GM19324 (cell line): Measurements from ENCODE around the gene LMO7.
"Not testable (repeated sequence)": the region's sequence is repeated elsewhere in the genome, so short reads cannot be mapped to it uniquely, and the experiment has no call there.

Experiments used
- ATAC-seq: cut with Tn5 transposase; IDR thresholded peaks from one replicate; pipeline ENCODE4 v1.9.1; 2021; ENCODE audit warnings: mild to moderate bottlenecking, moderate library complexity; ENCODE audit not compliant: unreplicated experiment, low FRiP score

LMO7 gene

GRCh38 chr13:75694722-75695121, 58.6 kb downstream of the LMO7 start:
- no peak for ATAC-seq

GRCh38 chr13:75695908-75696307, 59.8 kb downstream of the LMO7 start:
- ATAC-seq, result peak; percentile 54

GRCh38 chr13:75699062-75699461, 62.9 kb downstream of the LMO7 start:
- no peak for ATAC-seq

- ATAC-seq, result not testable (repeated sequence)
These were observed 63.6 kb downstream of the LMO7 start for GRCh38 chr13:75699717-75700116.

GRCh38 chr13:75700552-75700951, 64.4 kb downstream of the LMO7 start:
- no peak for ATAC-seq

GRCh38 chr13:75702476-75702875, 66.3 kb downstream of the LMO7 start:
- ATAC-seq, result no peak

GRCh38 chr13:75703769-75704168, 67.6 kb downstream of the LMO7 start:
- ATAC-seq, result no peak

- no peak for ATAC-seq
These were observed 68.2 kb downstream of the LMO7 start for GRCh38 chr13:75704194-75704926.

- ATAC-seq, result no peak
These were observed 68.8 kb downstream of the LMO7 start for GRCh38 chr13:75704927-75705288.

GRCh38 chr13:75705395-75705794, 69.3 kb downstream of the LMO7 start:
- ATAC-seq, result no peak

- no peak for ATAC-seq
These were observed 69.8 kb downstream of the LMO7 start for GRCh38 chr13:75705908-75706307.

- no peak for ATAC-seq
These were observed 77.7 kb downstream of the LMO7 start for GRCh38 chr13:75713852-75714251.

- ATAC-seq, result peak; percentile 90
These were observed 79.7 kb downstream of the LMO7 start for GRCh38 chr13:75715601-75716523.

GRCh38 chr13:75717525-75717924, 81.4 kb downstream of the LMO7 start:
- ATAC-seq, result no peak

- no peak for ATAC-seq
These were observed 85.2 kb downstream of the LMO7 start for GRCh38 chr13:75721307-75721706.

- no peak for ATAC-seq
These were observed 87.8 kb downstream of the LMO7 start for GRCh38 chr13:75723901-75724300.

- ATAC-seq, result no peak
These were observed 88.8 kb downstream of the LMO7 start for GRCh38 chr13:75724752-75725517.

GRCh38 chr13:75725736-75726135, 89.6 kb downstream of the LMO7 start:
- no peak for ATAC-seq

GRCh38 chr13:75726306-75726705, 90.2 kb downstream of the LMO7 start:
- no peak for ATAC-seq

- not testable (repeated sequence) for ATAC-seq
These were observed 97.0 kb downstream of the LMO7 start for GRCh38 chr13:75733113-75733512.

- no peak for ATAC-seq
These were observed 100.0 kb downstream of the LMO7 start for GRCh38 chr13:75736173-75736572.
